ENCODE results near the gene VPREB3.

VPREB3 gene

GRCh38 chr22:23764899-23765881, 11.0 kb upstream of the VPREB3 start:
- DNase-seq (ENCODE audit: low spot score), result no peak

- DNase-seq (ENCODE audit: low spot score), result no peak
Observed at GRCh38 chr22:23763954-23764353, 9.7 kb upstream of the VPREB3 start.

- DNase-seq (ENCODE audit: low spot score), result no peak
Observed at GRCh38 chr22:23763579-23763945, 9.3 kb upstream of the VPREB3 start.

- no peak for DNase-seq (ENCODE audit: low spot score)
Observed at GRCh38 chr22:23762842-23763578, 8.8 kb upstream of the VPREB3 start, which contains the start of gene C22orf15. Gene C22orf15, plus strand, starts transcription at chr22:23762990. Its CDS starts 317 bp downstream, at chr22:23763307.

GRCh38 chr22:23760056-23760455, 5.8 kb upstream of the VPREB3 start:
- no peak for DNase-seq (ENCODE audit: low spot score)

GRCh38 chr22:23759566-23759965, 5.3 kb upstream of the VPREB3 start:
- DNase-seq (ENCODE audit: low spot score), result no peak

- DNase-seq (ENCODE audit: low spot score), result no peak
Observed at GRCh38 chr22:23756891-23757290, 2.7 kb upstream of the VPREB3 start.

- DNase-seq (ENCODE audit: low spot score), result no peak
Observed at GRCh38 chr22:23755711-23756110, 1.5 kb upstream of the VPREB3 start.

- no peak for DNase-seq (ENCODE audit: low spot score)
Observed at GRCh38 chr22:23754980-23755636, 883 bp upstream of the VPREB3 start.

GRCh38 chr22:23753385-23753784, 840 bp downstream of the VPREB3 start:
- DNase-seq (ENCODE audit: low spot score), result no peak

GRCh38 chr22:23752750-23753149, 1.5 kb downstream of the VPREB3 start:
- no peak for DNase-seq (ENCODE audit: low spot score)

- no peak for DNase-seq (ENCODE audit: low spot score)
Observed at GRCh38 chr22:23752090-23752691, 2.0 kb downstream of the VPREB3 start.

- DNase-seq (ENCODE audit: low spot score), result peak; percentile 52
Observed at GRCh38 chr22:23751441-23751996, 2.7 kb downstream of the VPREB3 start.

- DNase-seq (ENCODE audit: low spot score), result peak; percentile 88
Observed at GRCh38 chr22:23750714-23751440, 3.3 kb downstream of the VPREB3 start, which contains the start of gene ZNF70. Gene ZNF70, minus strand, starts transcription at chr22:23751112. Its CDS starts 5,972 bp downstream, at chr22:23745140.

GRCh38 chr22:23750367-23750713, 3.9 kb downstream of the VPREB3 start:
- DNase-seq (ENCODE audit: low spot score), result no peak

- DNase-seq (ENCODE audit: low spot score), result no peak
Observed at GRCh38 chr22:23749841-23750301, 4.4 kb downstream of the VPREB3 start.

GRCh38 chr22:23745791-23746190, 8.4 kb downstream of the VPREB3 start:
- no peak for DNase-seq (ENCODE audit: low spot score)

GRCh38 chr22:23744485-23744884, 9.7 kb downstream of the VPREB3 start:
- no peak for DNase-seq (ENCODE audit: low spot score)

GRCh38 chr22:23744001-23744400, 10.2 kb downstream of the VPREB3 start:
- DNase-seq (ENCODE audit: low spot score), result no peak

GRCh38 chr22:23743303-23743705, 10.9 kb downstream of the VPREB3 start:
- no peak for DNase-seq (ENCODE audit: low spot score)

Measured in HuH-7 (cell line).